NCI-H446 treated with DMSO at 0.1 percent for 48 hours (cell line): ENCODE measurements around the gene HOXC9.

Experiments
- DNase-seq: peaks from one replicate; lab custom pipeline; 2025; lab: John Stamatoyannopoulos, UW

Gene HOXC9

GRCh38 chr12:54000116-54001114 lies at the start of gene HOXC9:
Gene HOXC9, plus strand, starts transcription at chr12:54000161. Its CDS starts 28 bp downstream, at chr12:54000189.
- no peak for DNase-seq

GRCh38 chr12:53950437-53950773 lies 49.6 kb upstream of the HOXC9 start:
- DNase-seq, result no peak

DNA sequence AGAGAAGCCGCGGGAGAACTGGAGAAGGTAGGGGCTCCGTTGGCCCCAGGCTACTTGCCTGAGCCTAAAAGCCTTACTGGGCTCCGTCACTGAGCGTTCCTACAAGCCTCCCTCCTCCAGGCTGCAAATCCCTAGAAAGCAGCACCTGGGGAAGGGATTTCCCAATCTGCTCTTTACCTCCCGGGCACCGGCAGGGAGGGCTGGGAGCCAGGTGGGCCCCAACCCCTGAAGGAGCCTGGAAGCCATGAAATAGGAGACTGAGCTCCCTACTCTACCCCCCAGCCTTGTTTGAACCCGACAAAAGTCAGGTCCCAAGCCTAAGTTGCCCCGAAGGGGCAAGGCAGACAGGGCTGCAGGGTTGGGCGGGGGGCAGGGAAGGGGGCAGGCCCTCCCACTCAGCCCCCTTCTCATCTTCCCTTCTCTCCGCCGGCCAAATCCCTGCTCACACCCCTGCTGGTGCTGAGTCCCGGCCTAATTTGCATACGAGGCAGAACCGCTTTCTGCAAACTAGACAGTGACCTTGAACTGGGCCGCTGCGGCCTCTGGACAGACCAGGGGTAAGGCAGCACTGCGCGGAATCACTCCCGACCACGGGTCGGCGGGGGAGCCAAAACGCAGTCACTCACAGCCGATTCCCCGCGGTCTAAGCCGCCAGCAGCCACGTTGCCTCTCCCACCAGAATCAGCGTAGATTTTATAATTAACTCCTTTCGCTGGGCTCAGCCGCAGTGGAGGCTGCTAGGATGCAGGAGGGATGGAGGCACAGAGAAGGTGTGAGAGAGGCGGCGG lies 49.0 kb upstream of the HOXC9 start:
- DNase-seq, result no peak

DNA sequence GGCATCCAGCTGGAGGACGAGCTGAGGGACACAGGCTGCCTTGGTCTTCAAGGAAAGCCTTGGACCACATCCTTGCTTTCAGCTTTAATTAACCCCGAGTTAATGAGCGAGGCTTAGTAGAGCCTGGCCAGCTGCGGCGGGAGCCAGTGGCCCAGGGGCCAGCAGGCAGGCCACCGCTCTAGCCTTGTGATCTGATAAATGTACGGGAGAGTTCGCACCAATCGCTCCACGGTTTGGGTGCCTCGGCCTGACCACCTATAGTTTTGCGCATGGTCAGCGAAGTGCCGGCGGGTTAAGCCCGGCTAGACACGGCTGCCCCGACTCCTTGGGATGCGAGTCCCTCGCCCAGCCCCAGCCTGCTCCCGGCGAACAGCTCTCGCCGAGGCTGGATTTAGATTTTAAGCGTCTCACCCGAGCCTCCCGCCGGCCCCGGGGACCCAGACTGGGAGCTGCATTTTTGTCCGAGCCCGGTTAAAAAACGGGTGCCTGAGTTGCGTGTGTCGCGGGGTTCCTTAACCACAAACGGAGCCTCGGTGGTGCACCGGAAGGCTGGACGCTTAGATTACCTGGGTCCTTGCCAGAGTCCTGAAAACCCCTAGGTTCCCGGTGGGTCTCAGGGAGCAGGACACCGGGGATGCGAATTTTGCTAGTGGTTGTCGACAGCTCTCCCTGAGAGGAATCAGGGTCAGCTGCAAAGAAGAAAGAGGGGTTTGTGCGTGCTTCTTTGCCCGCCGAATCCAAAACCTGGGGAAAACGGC lies 48.2 kb upstream of the HOXC9 start:
- DNase-seq, result no peak

DNA sequence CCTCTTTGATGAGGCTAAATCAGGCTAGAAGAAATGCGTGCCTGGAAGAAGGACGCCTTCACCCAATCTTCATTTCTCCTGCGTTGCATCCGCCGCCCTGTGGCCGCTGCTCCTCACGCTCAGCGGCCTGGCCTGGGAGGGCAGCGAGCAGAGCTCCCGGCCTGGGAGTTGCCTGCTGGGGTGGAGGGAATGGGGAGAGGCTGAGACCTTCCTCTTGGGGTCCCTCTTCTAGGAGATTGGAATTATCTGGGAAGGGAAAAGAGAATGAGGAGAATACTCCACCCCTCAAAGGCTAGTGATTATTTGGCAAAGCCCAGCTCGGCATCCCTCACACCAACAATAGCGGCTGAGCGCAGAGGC lies 47.6 kb upstream of the HOXC9 start:
- no peak for DNase-seq

- no peak for DNase-seq
Measured at GRCh38 chr12:53952871-53953734, 46.9 kb upstream of the HOXC9 start.

GRCh38 chr12:53953831-53954693 lies 45.9 kb upstream of the HOXC9 start:
- DNase-seq, result no peak

GRCh38 chr12:53954694-53955035 lies 45.3 kb upstream of the HOXC9 start, which contains the start of gene HOXC12:
Gene HOXC12, plus strand, starts transcription at chr12:53954903. Its CDS starts 27 bp downstream, at chr12:53954930.
- DNase-seq, result no peak

GRCh38 chr12:53955036-53955775 lies 44.8 kb upstream of the HOXC9 start:
- no peak for DNase-seq

GRCh38 chr12:53955776-53956250 lies 44.1 kb upstream of the HOXC9 start:
- no peak for DNase-seq

DNA sequence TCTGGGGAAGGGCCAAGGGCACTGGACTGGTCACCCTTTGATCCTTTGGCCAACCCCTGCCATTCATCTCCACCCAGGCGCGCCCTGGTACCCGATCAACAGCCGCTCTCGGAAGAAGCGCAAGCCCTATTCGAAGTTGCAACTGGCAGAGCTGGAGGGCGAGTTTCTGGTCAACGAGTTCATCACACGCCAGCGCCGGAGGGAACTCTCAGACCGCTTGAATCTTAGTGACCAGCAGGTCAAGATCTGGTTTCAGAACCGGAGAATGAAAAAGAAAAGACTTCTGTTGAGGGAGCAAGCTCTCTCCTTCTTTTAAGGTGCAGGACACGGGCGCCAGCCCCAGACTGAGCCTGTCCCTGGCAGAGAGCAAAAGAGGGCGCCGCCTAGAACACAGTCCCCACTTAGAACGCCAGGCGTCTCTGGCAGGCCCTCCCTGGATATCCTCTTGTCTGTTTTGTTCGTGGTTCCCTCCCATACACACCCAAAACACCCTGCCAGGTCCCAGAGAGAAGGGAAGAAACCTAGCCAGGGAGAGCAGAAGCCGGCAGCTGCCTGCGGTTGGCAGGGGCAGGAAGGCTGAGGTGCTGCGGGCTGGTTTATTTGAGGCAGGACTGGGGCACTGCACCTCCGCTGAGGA lies 43.6 kb upstream of the HOXC9 start:
- DNase-seq, result no peak

DNA sequence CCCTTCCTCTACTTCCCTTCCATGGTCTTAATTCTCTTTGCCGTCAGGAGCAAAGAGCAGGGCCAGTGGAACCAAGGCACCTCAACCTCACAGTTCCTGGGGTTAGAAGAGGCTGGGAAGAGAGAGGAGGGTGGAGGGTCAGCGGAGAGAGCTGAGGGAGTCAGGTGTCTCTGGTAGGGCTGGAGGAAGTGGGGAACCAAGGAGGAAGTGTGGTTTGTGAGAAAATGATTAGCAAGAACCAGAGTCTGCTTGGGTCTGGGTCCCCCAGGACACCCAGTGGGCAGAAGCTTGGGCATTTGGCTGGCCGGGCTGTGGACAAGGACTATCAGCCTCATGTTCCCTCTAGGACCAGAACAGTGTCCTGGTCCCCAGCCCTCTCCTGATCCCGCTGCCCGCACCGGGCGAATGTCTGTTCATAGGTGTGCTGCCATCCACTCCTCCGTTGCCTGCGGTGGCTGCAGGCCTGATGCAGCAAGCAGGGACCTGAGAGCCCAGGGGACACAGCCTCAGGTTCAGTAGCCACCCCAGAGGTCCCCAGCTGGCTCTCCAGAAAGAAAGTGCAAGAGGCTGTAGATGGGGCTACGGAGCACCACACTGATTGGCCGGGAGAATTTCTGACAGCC lies 42.9 kb upstream of the HOXC9 start:
- DNase-seq, result no peak

- DNase-seq, result no peak
Measured at GRCh38 chr12:53958128-53958527, 41.8 kb upstream of the HOXC9 start.

DNA sequence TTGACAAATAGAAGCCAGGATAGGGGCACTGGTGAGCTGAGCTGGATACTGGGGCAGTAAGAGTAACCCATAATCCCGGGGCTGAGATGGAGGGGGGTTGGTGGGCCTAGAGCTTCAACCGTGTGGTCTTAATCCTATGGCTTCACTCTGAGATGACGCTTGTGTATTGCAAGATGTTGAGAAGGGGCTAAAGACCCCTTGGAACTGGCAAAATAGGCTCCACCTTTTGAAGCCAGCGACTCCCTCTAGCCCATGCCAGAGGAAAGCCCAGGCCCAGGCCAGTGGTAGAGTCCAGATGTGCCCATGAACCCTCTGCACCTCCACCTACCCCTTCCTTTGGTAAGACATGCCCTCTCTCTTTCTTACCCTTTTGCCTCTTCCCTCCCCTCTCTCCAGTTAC lies 40.6 kb upstream of the HOXC9 start:
- no peak for DNase-seq

DNA sequence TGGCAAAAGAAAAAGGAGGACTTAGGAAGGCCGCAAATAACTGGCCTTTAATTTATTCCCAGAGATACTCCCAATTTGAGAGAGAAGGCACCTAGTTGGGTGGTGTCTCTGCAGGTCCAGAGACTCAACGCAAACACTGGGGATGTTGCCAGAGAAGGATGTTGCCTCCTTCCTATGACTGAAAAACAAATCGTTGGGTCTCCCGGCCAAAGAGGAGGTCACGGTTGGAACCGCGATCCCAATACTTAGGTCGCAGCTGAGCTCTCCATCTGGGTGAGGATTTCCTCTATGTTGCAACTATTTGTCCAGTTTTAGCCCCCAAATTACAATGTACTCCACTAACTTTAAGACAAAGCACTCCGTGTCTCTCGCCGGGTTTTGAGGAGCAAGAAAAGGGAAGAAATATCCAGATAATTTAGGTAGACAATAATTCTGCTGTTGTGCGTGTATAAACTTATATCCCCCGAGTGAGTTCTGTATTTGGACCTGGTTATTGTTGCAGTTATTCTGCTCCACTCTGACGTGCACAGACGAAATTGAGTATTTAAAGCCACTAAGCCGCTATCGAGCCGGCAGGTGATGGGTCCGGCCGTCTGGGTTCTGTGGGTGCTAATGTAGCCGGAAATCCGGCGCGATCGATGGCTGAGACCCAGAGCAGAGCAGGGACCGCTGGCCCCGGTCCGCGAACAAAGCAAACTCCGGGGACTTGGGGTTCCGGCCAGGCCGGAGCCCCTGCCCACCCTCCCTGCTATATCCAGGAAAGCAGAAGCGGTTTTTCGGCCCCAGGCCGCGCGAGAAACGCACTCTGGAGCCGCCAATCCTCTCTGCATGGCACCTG lies 39.6 kb upstream of the HOXC9 start:
- DNase-seq, result no peak

DNA sequence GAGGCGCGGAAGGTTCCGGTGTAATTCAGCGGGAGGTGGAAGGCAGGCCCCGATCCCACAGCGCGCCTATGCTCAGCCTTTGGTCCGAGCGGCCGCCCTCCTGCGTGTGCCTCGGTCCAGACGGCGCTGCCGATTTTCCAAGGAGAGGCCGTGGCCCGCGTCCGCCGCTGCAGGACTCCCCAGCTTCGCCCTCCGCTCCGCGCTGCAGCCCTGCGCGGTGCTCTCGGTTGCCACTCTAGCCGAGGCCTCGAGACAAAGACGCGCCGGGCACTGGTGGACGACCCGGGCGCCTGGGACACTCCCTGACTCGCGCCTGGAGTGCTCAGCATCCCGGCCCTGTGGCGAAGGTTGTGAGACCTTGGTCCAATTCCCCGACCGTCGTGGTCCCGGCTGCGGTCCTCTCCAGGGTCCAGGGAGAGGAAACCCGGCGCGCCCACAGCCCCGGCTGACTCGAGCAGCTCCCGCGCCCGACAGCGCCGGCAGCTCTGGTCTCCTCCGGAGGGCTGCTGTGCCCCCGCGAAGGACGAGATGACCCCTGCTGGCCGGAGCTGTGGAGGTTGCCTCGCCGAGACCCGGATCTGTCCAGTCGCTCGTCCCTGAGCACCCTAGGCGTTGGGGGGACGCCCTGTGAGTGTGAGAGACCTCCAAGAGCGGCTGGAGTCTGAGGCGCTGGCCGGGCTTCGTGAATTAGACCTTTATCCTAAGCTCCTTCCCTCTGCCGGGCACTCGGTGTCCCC lies 38.8 kb upstream of the HOXC9 start:
- DNase-seq, result no peak

DNA sequence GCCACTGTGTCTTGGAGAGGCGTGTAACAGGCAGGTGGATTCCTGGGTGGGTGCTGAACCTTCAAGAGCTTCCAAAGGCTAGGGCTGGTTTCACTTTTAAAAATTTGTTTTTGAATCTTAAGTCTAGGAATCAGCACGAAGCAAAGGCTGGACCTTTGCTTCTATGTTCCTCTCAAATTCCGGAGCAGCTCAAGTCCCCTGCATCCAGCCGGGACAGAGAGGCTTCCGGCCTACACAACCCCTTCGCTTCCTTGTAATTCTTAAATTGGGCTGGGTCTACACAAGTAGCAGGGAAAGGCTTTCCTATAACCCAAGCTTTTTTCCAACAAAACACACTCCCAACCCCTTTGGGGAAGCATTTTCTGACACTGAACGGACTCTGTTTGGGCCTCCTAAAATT lies 37.0 kb upstream of the HOXC9 start:
- no peak for DNase-seq
